Measurements from ENCODE around the gene CDH4.

DNA sequence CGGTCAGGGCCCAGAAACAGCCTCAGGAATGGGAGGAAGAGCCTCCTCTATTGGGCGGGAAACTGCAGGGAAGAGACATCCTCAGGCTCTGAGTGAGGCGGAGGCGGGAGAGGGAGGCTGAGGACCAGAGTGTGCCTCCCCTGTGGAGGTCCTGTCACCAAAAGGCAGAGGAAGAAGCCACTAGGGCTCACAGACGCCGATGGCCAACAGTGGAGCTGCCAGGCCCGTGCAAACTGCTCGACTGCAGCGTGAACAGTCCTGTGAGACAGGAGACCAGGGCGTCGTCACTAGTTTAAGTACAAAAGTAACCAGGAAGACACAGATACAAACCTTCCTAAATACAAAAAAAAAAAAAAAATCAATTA lies 730.9 kb downstream of the CDH4 start:
- TF ChIP-seq, protein P1, sequence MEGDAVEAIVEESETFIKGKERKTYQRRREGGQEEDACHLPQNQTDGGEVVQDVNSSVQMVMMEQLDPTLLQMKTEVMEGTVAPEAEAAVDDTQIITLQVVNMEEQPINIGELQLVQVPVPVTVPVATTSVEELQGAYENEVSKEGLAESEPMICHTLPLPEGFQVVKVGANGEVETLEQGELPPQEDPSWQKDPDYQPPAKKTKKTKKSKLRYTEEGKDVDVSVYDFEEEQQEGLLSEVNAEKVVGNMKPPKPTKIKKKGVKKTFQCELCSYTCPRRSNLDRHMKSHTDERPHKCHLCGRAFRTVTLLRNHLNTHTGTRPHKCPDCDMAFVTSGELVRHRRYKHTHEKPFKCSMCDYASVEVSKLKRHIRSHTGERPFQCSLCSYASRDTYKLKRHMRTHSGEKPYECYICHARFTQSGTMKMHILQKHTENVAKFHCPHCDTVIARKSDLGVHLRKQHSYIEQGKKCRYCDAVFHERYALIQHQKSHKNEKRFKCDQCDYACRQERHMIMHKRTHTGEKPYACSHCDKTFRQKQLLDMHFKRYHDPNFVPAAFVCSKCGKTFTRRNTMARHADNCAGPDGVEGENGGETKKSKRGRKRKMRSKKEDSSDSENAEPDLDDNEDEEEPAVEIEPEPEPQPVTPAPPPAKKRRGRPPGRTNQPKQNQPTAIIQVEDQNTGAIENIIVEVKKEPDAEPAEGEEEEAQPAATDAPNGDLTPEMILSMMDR (IDR thresholded peaks at IDR 0.05), result no peak
- TF ChIP-seq EZH2 (IDR thresholded peaks at IDR 0.05) (no peak), EZH2phosphoT487 (IDR thresholded peaks at IDR 0.05) (no peak)

Measured in neural progenitor cell (in vitro differentiated cells).